ENCODE results near the gene CRYBB3.
"Not testable (repeated sequence)": the region's sequence is repeated elsewhere in the genome, so short reads cannot be mapped to it uniquely, and the experiment has no call there.

Gene CRYBB3

GRCh38 chr22:25176175-25176574 lies 23.5 kb upstream of the CRYBB3 start:
- no peak for DNase-seq

GRCh38 chr22:25176799-25177198 lies 22.9 kb upstream of the CRYBB3 start:
- no peak for DNase-seq

GRCh38 chr22:25177226-25177625 lies 22.4 kb upstream of the CRYBB3 start:
- DNase-seq = no peak

- no peak for DNase-seq
These were observed 21.8 kb upstream of the CRYBB3 start for GRCh38 chr22:25177895-25178294.

GRCh38 chr22:25178348-25178747 lies 21.3 kb upstream of the CRYBB3 start:
- not testable (repeated sequence) for DNase-seq

- not testable (repeated sequence) for DNase-seq
These were observed 20.6 kb upstream of the CRYBB3 start for GRCh38 chr22:25178869-25179631.

- DNase-seq = peak; percentile 3 to 34
These were observed 17.2 kb upstream of the CRYBB3 start for GRCh38 chr22:25182131-25183110.

- DNase-seq = no peak
These were observed 15.6 kb upstream of the CRYBB3 start for GRCh38 chr22:25183949-25184619.

GRCh38 chr22:25186140-25186539 lies 13.5 kb upstream of the CRYBB3 start:
- DNase-seq = no peak

GRCh38 chr22:25187469-25187868 lies 12.2 kb upstream of the CRYBB3 start:
- DNase-seq = no peak

- no peak for DNase-seq
These were observed 7.3 kb upstream of the CRYBB3 start for GRCh38 chr22:25192406-25192805.

- no peak for DNase-seq
These were observed 6.5 kb upstream of the CRYBB3 start for GRCh38 chr22:25193130-25193529.

GRCh38 chr22:25193548-25193947 lies 6.1 kb upstream of the CRYBB3 start:
- DNase-seq = no peak

- no peak for DNase-seq
These were observed 3.3 kb upstream of the CRYBB3 start for GRCh38 chr22:25196326-25196725.

GRCh38 chr22:25197340-25197739 lies 2.3 kb upstream of the CRYBB3 start:
- DNase-seq = no peak

GRCh38 chr22:25200967-25201366 lies 1.3 kb downstream of the CRYBB3 start:
- DNase-seq = no peak

- DNase-seq = no peak
These were observed 2.1 kb downstream of the CRYBB3 start for GRCh38 chr22:25201557-25202273.

- peak; percentile 20 to 74 for DNase-seq
These were observed 2.7 kb downstream of the CRYBB3 start for GRCh38 chr22:25202290-25202921.

GRCh38 chr22:25203082-25203481 lies 3.4 kb downstream of the CRYBB3 start:
- DNase-seq = no peak

GRCh38 chr22:25204547-25204946 lies 4.9 kb downstream of the CRYBB3 start:
- not testable (repeated sequence) for DNase-seq

GRCh38 chr22:25205847-25206246 lies 6.2 kb downstream of the CRYBB3 start:
- no peak for DNase-seq

- no peak for DNase-seq
These were observed 7.3 kb downstream of the CRYBB3 start for GRCh38 chr22:25206998-25207397.

All from inflammatory macrophage treated with lipopolysaccharide for 1 hour (primary cell).